GM12875 (cell line): ENCODE results near the gene UQCC2.

Experiments
- H3K4me3 ChIP-seq: one replicate; pipeline ENCODE4 v1.5.1; 2011; ENCODE audit warnings: low read depth, low read length, control low read depth
- TF ChIP-seq, protein P1 (sequence below): IDR thresholded peaks from 2 replicates; pipeline ENCODE4 v1.5.1; 2011; ENCODE audit warnings: low read depth, mild to moderate bottlenecking, control low read depth, inconsistent platforms, low read length, moderate library complexity, borderline replicate concordance; ENCODE audit not compliant: insufficient read depth

The UQCC2 gene

DNA sequence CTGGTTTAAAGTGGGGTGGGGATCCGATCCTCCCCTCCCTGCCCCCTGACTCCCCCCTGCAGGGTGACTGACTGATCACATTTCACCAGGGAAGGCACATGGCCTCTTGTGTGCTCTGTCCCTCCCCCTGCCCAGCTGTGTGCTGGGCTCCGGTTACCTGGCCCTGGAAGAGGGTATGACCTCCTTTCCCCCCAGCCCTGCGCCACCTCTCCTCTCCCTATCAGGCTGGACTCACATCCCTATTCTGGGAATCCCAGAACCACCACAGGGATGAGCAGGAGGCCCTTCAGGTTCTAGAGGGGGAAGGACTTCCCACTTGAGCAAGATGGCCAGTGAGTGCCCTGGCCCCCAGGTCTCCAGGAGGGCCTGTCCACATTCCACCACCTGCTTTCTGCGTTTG is 37.3 kb upstream of the UQCC2 start:
- TF ChIP-seq, protein P1, sequence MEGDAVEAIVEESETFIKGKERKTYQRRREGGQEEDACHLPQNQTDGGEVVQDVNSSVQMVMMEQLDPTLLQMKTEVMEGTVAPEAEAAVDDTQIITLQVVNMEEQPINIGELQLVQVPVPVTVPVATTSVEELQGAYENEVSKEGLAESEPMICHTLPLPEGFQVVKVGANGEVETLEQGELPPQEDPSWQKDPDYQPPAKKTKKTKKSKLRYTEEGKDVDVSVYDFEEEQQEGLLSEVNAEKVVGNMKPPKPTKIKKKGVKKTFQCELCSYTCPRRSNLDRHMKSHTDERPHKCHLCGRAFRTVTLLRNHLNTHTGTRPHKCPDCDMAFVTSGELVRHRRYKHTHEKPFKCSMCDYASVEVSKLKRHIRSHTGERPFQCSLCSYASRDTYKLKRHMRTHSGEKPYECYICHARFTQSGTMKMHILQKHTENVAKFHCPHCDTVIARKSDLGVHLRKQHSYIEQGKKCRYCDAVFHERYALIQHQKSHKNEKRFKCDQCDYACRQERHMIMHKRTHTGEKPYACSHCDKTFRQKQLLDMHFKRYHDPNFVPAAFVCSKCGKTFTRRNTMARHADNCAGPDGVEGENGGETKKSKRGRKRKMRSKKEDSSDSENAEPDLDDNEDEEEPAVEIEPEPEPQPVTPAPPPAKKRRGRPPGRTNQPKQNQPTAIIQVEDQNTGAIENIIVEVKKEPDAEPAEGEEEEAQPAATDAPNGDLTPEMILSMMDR = no peak
- H3K4me3 ChIP-seq = no peak overlapping the region

DNA sequence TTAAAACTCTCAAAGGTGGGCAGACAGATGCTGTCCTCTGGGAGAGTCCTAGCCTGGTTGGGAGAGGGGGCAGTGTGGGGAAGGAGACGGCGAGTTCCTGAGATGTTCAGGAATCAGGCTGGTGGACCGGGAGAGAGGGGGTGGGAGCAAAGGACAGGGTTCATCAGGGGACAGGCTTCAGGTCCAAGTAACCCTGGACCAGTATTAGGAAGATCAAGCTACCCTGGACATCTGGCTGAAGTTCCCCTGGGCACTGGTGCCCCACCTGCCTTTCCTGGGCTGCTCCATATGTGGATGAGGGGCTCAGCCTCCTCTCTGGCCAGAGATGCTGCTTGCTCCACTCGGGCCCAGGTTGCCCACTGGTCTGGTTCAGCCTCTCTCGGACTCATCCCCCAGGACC is 36.3 kb upstream of the UQCC2 start:
- no peak overlapping the region for H3K4me3 ChIP-seq
- TF ChIP-seq, protein P1 = no peak

DNA sequence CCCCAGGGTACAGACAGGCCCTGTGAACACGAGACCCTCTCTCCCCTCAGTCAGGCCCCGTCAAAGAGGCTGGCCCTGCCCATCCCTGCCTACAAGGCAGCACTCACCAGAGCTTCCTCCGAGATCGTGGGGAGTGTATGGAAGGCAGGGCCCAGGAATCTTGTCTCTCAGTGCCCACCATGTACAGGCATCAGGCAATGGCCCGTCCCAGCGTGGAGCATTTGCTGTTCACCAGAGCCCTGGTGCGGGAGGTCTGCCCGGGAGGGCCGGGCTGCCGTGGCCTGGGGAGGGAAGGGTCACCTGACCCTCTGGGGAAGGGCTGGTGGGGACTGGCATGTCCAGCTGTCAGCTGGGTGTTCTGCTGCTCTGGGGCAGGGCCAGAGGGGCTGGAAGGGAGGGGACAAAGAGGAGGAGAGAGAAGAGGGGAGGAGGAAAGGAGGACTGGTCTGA is 35.2 kb upstream of the UQCC2 start, which contains the start of gene IP6K3:
Gene IP6K3, minus strand, starts transcription at position 255 of the 450 bp plus-strand sequence. CDS start 11,429 bp downstream, outside the sequence.
- TF ChIP-seq, protein P1 = no peak
- no peak within 1 kb of the TSS for H3K4me3 ChIP-seq

GRCh38 chr6:33746036-33746600 is 34.6 kb upstream of the UQCC2 start:
- TF ChIP-seq, protein P1 = no peak

GRCh38 chr6:33745548-33745947 is 34.0 kb upstream of the UQCC2 start:
- TF ChIP-seq, protein P1 = no peak
- H3K4me3 ChIP-seq = no peak overlapping the region

More at GRCh38 chr6:33746036-33746600, 34.6 kb upstream of the UQCC2 start:
- no peak overlapping the region for H3K4me3 ChIP-seq

GRCh38 chr6:33744895-33745546 is 33.5 kb upstream of the UQCC2 start:
- no peak overlapping the region for H3K4me3 ChIP-seq
- TF ChIP-seq, protein P1 = no peak
